Activated naive CD4-positive, alpha-beta T cell treated with anti-CD3 and anti-CD28 coated beads, Interleukin-2, amount 50 U/mL, for 24 hours (primary cell): Measurements from ENCODE around the gene DIP2B.
A peak's percentile ranks its signal among the peaks of the same experiment; 100 is the strongest.

Source experiments
- H3K27ac Mint-ChIP-seq: one replicate; pipeline ENCODE4 v1.8.0; 2021; ENCODE audit warnings: mild to moderate bottlenecking, mixed read lengths
- H3K27me3 Mint-ChIP-seq: one replicate; pipeline ENCODE4 v1.8.0; 2021; ENCODE audit warnings: mixed read lengths
- H3K36me3 Mint-ChIP-seq: one replicate; pipeline ENCODE4 v1.8.0; 2021; ENCODE audit warnings: mixed read lengths
- H3K4me1 Mint-ChIP-seq: one replicate; pipeline ENCODE4 v1.8.0; 2021; ENCODE audit warnings: mixed read lengths
- H3K4me3 Mint-ChIP-seq: one replicate; pipeline ENCODE4 v1.8.0; 2021; ENCODE audit warnings: mild to moderate bottlenecking, mixed read lengths
- H3K9me3 Mint-ChIP-seq: one replicate; pipeline ENCODE4 v1.8.0; 2021; ENCODE audit warnings: mixed read lengths

The DIP2B gene

DNA sequence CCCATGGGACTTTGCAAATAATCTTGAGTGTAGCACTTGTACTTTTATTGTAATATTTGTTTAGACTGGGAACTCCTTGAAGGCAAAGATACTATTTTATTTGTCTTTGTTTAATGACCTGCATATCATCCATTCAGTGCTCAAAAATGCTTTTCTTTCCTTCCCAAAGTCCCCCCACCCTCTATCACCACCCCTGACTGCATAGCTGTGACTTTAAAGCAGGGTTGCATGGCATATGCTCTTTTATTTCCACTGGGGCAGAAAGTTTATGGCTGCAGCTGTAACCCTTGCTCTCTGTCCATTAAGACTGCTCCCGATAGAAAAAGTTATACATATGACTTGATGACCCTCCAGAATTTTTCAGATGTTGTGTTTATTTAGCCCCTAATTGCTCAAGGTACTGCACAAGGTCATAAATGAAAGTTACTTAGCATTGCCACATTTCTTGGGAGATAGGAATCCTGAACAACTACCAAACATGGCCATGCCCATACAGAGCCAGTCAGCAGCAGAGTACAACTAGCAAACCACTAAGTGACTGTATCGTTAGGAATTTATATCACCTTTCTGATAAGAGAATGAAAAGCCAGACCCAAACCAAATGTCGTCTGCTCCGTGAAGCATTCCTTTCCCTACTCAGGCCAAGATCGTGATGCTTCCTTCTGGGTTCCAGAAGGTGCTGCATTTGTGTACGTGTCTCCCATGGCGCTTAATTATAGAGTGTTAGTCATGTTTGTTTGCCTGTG, 114.3 kb downstream of the DIP2B start:
- Mint-ChIP-seq H3K36me3 (peaks cover 2% of the 10 kb centered on the region), H3K27me3 (no peaks in the 10 kb centered on the region), H3K27ac (peak overlapping the region; percentile 48), H3K4me1 (peaks cover 71% of the 10 kb centered on the region), H3K4me3 (no peak overlapping the region), H3K9me3 (no peaks in the 10 kb centered on the region)

DNA sequence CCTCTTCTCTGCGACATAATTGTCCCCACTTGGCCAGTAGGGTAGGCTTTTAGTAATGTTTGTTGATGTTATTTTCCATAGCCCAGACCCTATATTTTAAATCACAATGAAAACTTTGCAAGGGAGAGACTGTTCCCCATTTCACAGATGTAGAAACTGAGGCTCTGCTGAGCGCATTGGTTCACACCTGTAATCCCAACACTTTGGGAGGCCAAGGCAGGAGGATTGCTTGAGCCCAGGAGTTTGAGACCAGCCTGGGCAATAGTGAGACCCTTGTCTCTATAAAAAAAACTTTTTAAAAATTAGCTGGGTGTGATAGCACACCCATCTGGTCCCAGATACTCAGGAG, 114.8 kb downstream of the DIP2B start:
- Mint-ChIP-seq H3K36me3 (peaks cover 2% of the 10 kb centered on the region), H3K27me3 (no peaks in the 10 kb centered on the region), H3K4me1 (peaks cover 76% of the 10 kb centered on the region), H3K27ac (peak overlapping the region; percentile 48), H3K9me3 (no peaks in the 10 kb centered on the region), H3K4me3 (no peak overlapping the region)

DNA sequence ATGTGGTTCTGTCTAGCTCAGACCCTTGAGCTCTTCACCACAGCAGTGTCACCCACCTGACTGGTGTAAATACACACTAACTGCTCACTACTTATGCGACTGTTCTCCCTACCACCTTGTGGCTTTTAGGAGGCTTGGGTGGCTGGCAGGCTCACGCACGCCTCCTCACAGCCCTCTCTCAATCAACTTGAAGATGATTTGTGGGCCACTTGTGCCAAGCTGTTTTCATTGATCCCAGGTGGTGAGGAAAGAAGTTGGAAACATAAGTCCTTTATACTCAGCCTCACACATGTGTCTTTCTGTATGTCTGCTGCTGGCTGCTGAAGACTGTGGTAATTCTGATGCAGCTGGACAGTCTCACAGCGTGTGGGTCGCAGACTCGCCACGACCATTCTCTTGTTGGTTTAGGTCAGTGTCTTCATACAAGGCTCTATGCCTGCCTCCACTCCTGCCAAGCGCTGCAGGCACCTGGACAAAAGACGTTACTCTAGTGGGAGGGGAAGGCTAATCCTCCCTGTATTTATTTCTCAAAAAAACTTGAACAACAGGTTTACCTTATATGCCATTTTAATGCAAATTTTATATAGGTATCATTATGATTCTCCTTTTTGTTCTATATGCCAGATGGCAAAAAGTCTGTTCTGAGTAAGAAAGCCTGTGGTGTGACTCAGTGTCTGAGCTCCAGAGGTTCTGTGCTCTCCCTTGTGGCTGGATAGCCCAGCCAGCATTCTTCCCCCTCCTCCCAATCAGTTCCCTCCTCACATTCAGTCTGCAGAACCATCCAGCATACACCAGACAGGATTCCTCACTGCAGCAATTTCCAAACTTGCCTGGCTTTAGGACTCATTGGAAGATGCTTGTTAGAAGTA, 115.6 kb downstream of the DIP2B start:
- H3K27ac Mint-ChIP-seq = peak overlapping the region; percentile 87
- H3K36me3 Mint-ChIP-seq = peaks cover 2% of the 10 kb centered on the region
- H3K9me3 Mint-ChIP-seq = no peaks in the 10 kb centered on the region
- H3K4me1 Mint-ChIP-seq = peaks cover 84% of the 10 kb centered on the region
- H3K27me3 Mint-ChIP-seq = no peaks in the 10 kb centered on the region
- peak overlapping the region; percentile 8 for H3K4me3 Mint-ChIP-seq

DNA sequence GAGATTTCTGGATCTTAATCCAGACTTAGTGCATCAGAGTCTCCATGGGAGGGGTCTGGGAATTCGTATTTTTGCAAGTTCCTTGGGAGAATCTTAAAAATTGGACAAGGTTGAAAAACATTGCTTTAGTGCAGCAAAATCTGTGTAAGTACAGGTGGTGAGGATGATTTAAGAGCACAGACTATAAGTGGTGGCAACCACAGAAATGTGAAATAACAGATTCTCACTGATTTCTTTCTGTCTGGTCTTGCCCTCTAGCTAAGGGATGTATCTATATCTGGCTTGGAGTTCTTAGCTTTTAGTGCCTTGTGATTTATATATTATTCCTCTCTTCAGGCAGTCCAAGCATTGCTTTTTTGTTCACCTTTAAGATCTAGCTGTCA, 116.2 kb downstream of the DIP2B start:
- Mint-ChIP-seq H3K4me3 (peak overlapping the region; percentile 5), H3K4me1 (peaks cover 86% of the 10 kb centered on the region), H3K36me3 (peaks cover 2% of the 10 kb centered on the region), H3K27ac (peak overlapping the region; percentile 87), H3K27me3 (no peaks in the 10 kb centered on the region), H3K9me3 (no peaks in the 10 kb centered on the region)

DNA sequence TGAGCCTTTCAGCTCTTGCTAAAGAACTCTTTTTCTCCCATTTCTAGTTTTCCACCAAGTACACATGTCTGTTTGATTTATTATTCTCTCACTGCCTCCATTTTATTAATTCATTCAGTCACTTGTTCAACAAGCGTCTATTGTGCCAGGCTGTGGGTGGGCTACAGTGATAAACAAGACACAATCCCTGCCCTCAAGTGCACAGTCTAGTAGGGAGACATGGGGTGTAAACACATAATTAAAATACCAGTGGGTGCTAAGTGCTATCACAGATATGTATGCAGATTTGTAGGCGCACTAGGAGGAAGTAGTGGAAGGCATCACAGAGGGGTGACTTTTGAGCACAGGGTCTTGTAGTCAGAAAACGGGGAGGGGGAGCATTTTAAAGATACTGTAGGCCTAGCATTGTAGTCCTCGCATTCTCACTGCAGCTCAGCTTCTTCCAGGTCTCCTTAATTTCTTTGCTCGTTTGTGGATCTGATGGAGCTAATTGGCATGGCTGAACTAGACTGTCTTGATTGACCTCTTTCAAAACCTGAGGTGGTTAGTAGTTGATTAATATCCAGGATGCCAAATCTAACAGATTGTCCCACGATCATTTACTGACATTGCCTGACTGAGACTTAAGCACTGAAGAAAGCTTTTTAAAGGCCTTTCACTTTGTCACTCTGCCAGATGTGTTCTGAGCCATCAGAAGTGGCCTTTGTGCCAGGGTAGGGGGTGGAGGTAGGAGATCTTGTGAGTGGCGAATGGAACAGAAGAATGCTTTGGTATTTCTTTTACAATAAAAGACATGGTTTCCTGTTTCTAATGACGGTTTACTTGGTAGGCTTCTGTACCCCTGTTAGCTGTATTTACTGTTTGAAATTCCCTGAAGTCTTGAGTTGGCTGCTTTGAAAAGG, 116.9 kb downstream of the DIP2B start:
- Mint-ChIP-seq H3K4me3 (peak overlapping the region; percentile 11), H3K9me3 (no peaks in the 10 kb centered on the region), H3K4me1 (peaks cover 83% of the 10 kb centered on the region), H3K27me3 (no peaks in the 10 kb centered on the region), H3K27ac (peak overlapping the region; percentile 87), H3K36me3 (peaks cover 2% of the 10 kb centered on the region)

DNA sequence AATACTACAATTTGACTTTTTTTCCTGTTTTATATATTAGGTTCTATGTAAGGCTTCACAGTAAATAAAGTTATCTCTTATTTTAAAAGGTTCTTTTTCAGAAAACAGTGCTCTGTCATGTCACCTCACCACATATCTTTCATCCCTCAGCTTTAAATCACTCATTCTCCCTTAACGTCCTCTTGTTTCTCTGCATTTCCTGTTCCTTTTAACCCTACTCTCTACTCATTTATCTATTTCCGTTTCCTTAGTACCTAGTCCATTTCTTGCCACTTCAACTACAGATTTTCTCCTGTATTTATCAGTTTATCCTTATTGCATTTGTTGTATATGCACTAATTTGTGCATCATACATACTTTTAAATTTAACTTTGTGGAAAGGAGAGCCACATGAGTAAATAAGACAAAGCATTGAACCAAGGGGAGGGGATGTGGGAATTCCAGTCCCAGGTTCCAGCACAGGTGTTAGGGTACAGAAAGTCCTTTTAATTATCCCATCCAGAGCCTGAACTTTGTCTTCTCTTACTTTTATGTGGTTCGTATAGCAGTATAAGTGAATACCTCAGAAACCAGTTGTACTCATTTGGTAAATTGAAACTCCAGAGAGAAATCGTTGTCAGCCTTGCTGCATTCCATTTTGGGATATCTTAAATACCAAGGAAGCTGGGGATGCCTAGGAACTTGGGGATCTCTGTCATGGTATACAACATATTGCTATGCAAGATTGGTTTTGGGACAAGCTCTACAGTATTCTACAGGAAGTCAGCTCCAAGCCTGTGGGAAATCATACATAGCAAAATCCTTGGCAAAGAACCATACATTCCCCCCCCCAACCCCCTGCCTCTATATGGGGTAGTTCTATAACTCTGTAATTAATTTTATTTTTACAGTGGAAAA, 120.5 kb downstream of the DIP2B start:
- Mint-ChIP-seq H3K4me1 (peaks cover 66% of the 10 kb centered on the region), H3K27ac (peak overlapping the region; percentile 17), H3K9me3 (no peaks in the 10 kb centered on the region), H3K36me3 (peaks cover 11% of the 10 kb centered on the region), H3K27me3 (no peaks in the 10 kb centered on the region), H3K4me3 (peak overlapping the region; percentile 2)

DNA sequence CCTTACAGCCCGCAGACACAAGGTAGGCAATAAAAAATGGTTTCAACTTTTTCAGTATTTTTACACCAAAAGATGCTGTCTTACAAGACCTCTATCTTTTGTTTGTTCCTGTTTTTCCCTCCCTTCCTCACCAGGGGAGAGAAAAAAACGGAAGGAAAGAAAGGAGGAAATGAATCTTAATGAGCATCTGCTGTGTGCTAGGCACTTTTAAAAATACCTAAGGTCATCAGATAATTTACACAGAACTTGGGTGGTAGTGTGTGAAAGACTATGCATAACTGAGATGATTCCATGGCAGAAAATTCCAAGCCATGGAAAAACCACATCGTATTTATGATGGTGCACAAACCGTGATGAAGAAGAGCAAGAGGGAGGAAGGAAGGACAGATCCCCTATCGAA, 121.2 kb downstream of the DIP2B start:
- Mint-ChIP-seq H3K9me3 (no peaks in the 10 kb centered on the region), H3K27ac (peak overlapping the region; percentile 10), H3K36me3 (peaks cover 14% of the 10 kb centered on the region), H3K4me3 (no peak overlapping the region), H3K27me3 (no peaks in the 10 kb centered on the region), H3K4me1 (peaks cover 60% of the 10 kb centered on the region)

DNA sequence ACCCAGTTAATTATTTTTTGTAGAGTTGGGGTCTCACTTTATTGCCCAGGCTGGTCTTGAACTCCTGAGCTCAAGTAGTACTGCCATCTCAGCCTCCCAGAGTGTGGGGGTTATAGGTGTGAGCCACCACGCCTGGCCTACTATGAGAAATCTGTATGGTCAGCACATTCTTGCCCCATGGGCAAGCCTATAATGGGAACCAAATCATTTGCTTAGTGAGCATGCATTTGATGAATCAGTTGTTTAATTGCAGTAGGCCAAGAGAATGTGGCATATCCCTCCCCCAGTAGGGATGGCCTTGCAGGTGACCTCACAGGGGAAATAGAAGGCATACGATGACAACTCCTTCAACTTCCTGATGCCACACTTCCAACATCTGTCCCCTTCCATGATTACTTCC, 122.7 kb downstream of the DIP2B start:
- no peaks in the 10 kb centered on the region for H3K27me3 Mint-ChIP-seq

DNA sequence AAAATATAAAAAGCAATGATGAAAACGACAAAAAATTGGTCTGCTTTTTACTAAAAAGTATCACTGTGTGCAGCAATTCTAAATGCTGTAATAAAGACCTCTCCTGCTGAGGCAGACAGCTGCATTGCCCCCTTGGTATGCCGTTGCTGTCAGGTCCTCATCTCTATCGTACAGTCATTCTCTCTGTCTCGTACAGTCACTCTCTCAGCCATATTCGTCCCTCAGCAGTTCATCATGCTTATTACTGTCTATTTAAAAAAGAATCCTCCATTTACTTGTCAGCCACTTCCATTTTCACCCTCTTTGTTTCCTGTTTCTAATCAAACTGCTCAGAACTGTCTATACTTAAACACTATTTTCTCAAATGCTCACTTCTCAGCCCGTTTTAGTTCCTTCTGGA, 123.6 kb downstream of the DIP2B start:
- H3K4me1 Mint-ChIP-seq = peaks cover 47% of the 10 kb centered on the region
- no peaks in the 10 kb centered on the region for H3K27me3 Mint-ChIP-seq
- no peak overlapping the region for H3K4me3 Mint-ChIP-seq
- no peak overlapping the region for H3K27ac Mint-ChIP-seq
- H3K9me3 Mint-ChIP-seq = no peaks in the 10 kb centered on the region
- peaks cover 17% of the 10 kb centered on the region for H3K36me3 Mint-ChIP-seq

More for the DNA sequence above, 122.7 kb downstream of the DIP2B start:
- peak overlapping the region; percentile 39 for H3K27ac Mint-ChIP-seq
- H3K4me1 Mint-ChIP-seq = peaks cover 48% of the 10 kb centered on the region
- H3K36me3 Mint-ChIP-seq = peaks cover 15% of the 10 kb centered on the region
- H3K4me3 Mint-ChIP-seq = no peak overlapping the region
- no peaks in the 10 kb centered on the region for H3K9me3 Mint-ChIP-seq

DNA sequence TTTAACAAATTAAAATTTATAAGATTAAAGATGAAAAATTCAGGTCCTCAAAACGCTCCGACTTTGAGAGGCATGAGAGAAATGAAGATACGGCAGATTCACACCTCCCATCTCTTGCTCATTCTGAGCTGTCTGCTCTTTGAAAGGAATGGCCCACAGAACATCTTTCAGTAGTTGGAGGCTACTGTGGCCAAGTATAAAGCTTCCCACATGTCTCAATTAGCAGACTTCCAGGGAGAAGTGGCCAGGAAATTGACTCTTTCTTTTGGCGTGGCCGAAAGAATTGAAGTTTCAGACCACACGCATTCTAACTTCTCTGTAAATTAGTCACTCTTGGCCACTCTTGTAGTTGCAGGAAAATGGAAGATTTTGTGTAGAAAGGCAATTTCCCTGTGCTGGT, 129.2 kb downstream of the DIP2B start:
- H3K4me3 Mint-ChIP-seq = no peak overlapping the region
- H3K9me3 Mint-ChIP-seq = no peaks in the 10 kb centered on the region
- H3K4me1 Mint-ChIP-seq = peaks cover 53% of the 10 kb centered on the region
- H3K27me3 Mint-ChIP-seq = no peaks in the 10 kb centered on the region
- H3K27ac Mint-ChIP-seq = peak overlapping the region; percentile 55
- peaks cover 17% of the 10 kb centered on the region for H3K36me3 Mint-ChIP-seq

DNA sequence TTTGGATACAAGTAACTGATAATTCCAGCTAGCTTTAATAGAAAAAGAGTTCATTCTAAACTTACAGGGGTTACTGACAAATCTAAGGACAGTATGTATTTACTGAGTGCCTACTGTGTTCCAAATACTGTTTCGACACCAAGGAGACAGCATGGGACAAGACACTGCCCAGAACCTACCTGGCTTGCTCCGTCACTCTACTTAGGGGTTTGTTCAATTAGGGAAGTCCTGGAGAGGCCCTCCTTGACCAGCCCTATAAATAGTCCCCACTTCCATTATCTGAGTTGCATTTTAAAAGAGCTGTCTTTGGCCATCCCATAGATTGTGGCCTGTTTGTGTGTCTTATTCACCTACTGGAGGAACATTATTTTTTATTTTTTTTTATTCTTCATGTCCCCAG, 129.6 kb downstream of the DIP2B start:
- Mint-ChIP-seq H3K27ac (peak overlapping the region; percentile 55), H3K27me3 (no peaks in the 10 kb centered on the region), H3K4me1 (peaks cover 52% of the 10 kb centered on the region), H3K4me3 (no peak overlapping the region), H3K9me3 (no peaks in the 10 kb centered on the region), H3K36me3 (peaks cover 15% of the 10 kb centered on the region)

DNA sequence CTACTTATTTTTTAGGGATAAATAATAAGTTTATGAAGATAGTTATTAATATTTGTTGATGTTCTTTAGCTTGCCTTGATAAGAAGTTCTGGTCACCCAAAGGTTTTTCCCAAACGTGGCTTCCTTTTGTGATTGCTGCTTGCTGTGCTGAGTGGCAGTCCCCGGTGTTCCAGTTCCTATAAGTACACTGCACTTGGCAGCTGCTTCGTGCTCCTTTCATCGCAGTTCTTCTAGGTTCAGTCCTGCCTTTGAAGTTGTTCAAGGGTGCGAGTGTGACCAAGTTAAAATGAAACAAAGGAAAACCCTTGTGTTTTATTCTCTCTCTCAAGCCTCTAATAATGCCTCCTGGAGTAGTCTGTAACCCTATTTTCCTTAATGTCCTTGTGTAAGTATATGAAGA, 130.6 kb downstream of the DIP2B start:
- Mint-ChIP-seq H3K4me1 (peaks cover 52% of the 10 kb centered on the region), H3K9me3 (no peaks in the 10 kb centered on the region), H3K36me3 (peaks cover 9% of the 10 kb centered on the region), H3K27me3 (no peaks in the 10 kb centered on the region), H3K27ac (peak overlapping the region; percentile 78), H3K4me3 (no peak overlapping the region)

DNA sequence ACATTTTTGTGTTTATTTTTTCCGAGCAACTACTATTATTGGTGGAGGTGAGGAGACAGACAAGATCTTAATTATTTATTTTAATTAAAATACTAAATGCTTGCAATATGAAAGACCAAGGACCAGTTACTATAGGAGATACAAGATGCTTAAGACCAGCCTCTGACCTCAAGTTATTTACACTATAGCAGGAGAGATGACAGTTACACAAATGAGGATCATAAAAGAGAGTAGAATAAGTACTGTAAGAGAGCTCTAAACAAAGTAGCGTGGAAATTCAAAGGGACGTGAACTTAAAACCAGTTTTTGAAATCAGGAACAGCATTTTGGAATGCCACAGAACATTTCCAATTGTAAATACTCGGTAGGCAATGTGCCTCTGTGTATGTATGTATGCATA, 131.1 kb downstream of the DIP2B start:
- Mint-ChIP-seq H3K36me3 (peaks cover 8% of the 10 kb centered on the region), H3K4me3 (no peak overlapping the region), H3K27ac (peak overlapping the region; percentile 78), H3K9me3 (no peaks in the 10 kb centered on the region), H3K4me1 (peaks cover 55% of the 10 kb centered on the region), H3K27me3 (no peaks in the 10 kb centered on the region)

DNA sequence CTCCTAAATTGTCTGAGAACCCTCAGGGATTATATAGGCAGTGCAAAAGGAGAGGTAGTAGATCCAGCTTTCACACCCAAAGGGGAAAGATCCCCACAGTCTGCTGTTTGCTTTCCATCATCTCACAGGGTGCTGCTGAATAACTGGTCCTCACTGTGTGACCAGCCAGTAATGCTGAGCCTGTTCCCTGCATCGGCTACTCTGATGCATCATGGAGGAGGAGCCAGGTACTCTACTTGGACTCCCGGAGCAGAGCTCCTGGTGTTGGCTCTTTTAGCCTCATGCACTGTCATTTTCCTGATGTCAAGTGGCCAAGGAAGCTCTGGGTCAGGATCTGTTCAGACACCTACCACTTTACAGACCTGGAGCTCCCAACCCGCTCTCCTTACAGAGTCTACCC, 131.7 kb downstream of the DIP2B start:
- Mint-ChIP-seq H3K27ac (peak overlapping the region; percentile 95), H3K27me3 (no peaks in the 10 kb centered on the region), H3K36me3 (peaks cover 6% of the 10 kb centered on the region), H3K9me3 (no peaks in the 10 kb centered on the region), H3K4me1 (peaks cover 60% of the 10 kb centered on the region), H3K4me3 (no peak overlapping the region)
